Measurements from ENCODE around the gene SEC24D.

DNA sequence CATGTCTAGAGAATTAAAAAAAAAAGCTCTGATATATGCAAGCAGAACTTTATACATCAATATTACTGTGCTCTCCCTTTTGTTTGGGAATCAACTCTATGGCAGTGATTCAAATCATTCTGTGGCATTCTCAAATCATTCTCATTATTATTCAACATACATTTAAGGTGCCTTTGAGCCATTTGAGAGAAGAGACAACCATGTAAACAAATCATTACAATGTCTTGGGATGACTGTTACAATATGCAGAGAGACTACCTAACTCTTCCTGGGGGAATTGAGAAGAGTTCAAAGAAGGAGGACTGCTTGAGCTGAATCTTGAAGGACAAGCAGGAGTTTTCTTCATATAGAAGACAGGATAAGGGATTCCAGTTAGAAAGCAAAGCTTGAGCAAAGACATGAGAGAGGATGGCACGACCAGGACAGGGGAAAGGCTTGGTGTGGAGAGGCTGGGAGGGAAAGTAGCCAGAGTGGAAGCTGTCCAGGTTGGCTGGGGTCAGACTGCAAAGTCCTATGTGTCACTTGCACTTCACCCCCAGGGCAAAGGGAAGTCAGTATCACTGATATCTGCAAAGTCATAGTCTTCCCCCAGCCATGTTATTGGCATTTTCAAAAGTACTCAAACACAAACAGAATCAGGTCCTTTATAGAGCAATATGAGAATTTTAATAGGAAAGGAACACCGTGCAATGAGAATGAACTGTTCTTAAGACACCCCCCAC lies 9.0 kb downstream of the SEC24D start:
- TF ChIP-seq, protein P1, sequence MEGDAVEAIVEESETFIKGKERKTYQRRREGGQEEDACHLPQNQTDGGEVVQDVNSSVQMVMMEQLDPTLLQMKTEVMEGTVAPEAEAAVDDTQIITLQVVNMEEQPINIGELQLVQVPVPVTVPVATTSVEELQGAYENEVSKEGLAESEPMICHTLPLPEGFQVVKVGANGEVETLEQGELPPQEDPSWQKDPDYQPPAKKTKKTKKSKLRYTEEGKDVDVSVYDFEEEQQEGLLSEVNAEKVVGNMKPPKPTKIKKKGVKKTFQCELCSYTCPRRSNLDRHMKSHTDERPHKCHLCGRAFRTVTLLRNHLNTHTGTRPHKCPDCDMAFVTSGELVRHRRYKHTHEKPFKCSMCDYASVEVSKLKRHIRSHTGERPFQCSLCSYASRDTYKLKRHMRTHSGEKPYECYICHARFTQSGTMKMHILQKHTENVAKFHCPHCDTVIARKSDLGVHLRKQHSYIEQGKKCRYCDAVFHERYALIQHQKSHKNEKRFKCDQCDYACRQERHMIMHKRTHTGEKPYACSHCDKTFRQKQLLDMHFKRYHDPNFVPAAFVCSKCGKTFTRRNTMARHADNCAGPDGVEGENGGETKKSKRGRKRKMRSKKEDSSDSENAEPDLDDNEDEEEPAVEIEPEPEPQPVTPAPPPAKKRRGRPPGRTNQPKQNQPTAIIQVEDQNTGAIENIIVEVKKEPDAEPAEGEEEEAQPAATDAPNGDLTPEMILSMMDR (IDR thresholded peaks at IDR 0.05) = no peak
- no peak for TF ChIP-seq POLR2A (IDR thresholded peaks at IDR 0.05)

Data from heart left ventricle (tissue), 13 donors.